22Rv1 (cell line): ENCODE measurements around the gene MDFIC.

Source experiments
- H3K27ac ChIP-seq: fragments of 450-650 bp; 2 replicates; pipeline ENCODE4 v1.5.1; 2017
- CTCF ChIP-seq: fragments of 450-650 bp; IDR thresholded peaks from 2 replicates; pipeline ENCODE4 v1.5.1; 2017; ENCODE audit warnings: mild to moderate bottlenecking
- ZFX ChIP-seq: fragments of 450-650 bp; IDR thresholded peaks from 2 replicates; pipeline ENCODE4 v1.6.1; 2017; ENCODE audit warnings: antibody characterized with exemption, borderline replicate concordance

The MDFIC gene

GRCh38 chr7:114933658-114934057 lies 11.8 kb downstream of the MDFIC start:
- H3K27ac ChIP-seq, result no peak overlapping the region
- no peak for TF ChIP-seq ZFX
- TF ChIP-seq CTCF, result no peak

GRCh38 chr7:114934086-114934485 lies 12.2 kb downstream of the MDFIC start:
- no peak overlapping the region for H3K27ac ChIP-seq
- no peak for TF ChIP-seq CTCF
- TF ChIP-seq ZFX, result no peak

DNA sequence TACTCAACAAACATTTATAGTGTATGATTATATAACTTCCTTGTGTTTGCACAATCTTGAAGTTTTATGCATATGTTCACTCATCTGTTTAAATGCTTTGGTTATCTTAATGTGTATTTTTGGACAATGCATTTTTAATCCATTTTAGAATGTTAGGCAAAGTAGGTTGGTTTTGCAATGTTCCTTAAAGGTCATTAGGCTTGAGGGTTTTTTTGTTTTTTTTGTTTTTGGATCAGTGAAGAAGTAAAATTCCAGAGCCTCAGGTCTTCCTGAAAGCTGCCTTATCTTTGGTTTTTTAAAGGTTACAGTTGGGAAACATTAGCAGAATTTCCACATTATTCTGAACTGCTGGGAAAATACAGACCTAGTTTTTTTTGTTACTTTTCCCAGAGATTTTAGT lies 12.8 kb downstream of the MDFIC start:
- TF ChIP-seq CTCF, result no peak
- TF ChIP-seq ZFX, result no peak
- H3K27ac ChIP-seq, result no peak overlapping the region

- no peak overlapping the region for H3K27ac ChIP-seq
- TF ChIP-seq ZFX (no peak), CTCF (no peak)
These were observed 14.6 kb downstream of the MDFIC start for GRCh38 chr7:114936471-114936870.

- TF ChIP-seq CTCF, result no peak
- no peak for TF ChIP-seq ZFX
- H3K27ac ChIP-seq, result no peak overlapping the region
These were observed 15.6 kb downstream of the MDFIC start for GRCh38 chr7:114937446-114937845.

- TF ChIP-seq CTCF (no peak), ZFX (no peak)
These were observed 16.9 kb downstream of the MDFIC start for GRCh38 chr7:114938785-114939184.

GRCh38 chr7:114939484-114940097 lies 17.7 kb downstream of the MDFIC start:
- no peak overlapping the region for H3K27ac ChIP-seq
- TF ChIP-seq ZFX (no peak), CTCF (no peak)

More at GRCh38 chr7:114938785-114939184, 16.9 kb downstream of the MDFIC start:
- no peak overlapping the region for H3K27ac ChIP-seq
